GM13977 (cell line): ENCODE data around the gene PRAF2.
A peak's percentile ranks its signal among the peaks of the same experiment; 100 is the strongest.

Source experiments
- DNase-seq: peaks from one replicate; pipeline ENCODE4 v3.0.0; 2012; ENCODE audit warnings: low spot score
- CTCF ChIP-seq: IDR thresholded peaks from 2 replicates; pipeline ENCODE4 v1.5.1; 2012; ENCODE audit warnings: mild to moderate bottlenecking, control low read depth; ENCODE audit not compliant: insufficient read depth; ENCODE audit errors: extremely low read depth, missing control alignments
- in situ Hi-C: fragments of 300-500 bp; cut with MboI; formaldehyde crosslinking; loops from one replicate; pipeline ENCODE4 v1.12.0; 2022; ENCODE audit warnings: low sequenced_read_pairs, low pct_unique_long_range_greater_than_20kb, mixed read lengths, inconsistent platforms; ENCODE audit not compliant: unreplicated experiment

The PRAF2 gene

GRCh38 chrX:49101629-49101984 lies 27.8 kb upstream of the PRAF2 start:
- in situ Hi-C loops, result no loop called here
- TF ChIP-seq CTCF, result no peak

GRCh38 chrX:49100704-49101628 lies 27.2 kb upstream of the PRAF2 start:
- TF ChIP-seq CTCF, result no peak
- in situ Hi-C loops, result no loop called here
- DNase-seq, result peak; percentile 97

More at GRCh38 chrX:49101629-49101984, 27.8 kb upstream of the PRAF2 start:
- DNase-seq, result no peak

DNA sequence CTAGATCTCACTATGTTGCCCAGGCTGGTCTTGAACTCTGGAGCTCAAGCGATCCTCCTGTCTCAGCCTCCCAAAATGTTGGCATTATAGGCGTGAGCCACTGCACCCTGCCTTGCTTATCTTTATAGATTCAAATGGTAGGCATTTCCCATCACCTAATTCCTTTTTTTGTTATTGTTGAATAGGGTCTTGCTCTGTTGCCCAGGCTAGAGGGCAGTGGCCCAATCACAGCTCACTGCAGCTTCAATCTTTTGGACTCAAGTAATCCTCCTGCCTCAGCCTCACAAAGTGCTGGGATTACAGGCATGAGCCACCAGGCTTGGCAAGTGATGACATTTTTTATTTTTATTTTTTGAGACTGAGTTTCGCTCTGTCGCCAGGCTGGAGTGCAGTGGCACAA lies 22.6 kb upstream of the PRAF2 start:
- DNase-seq, result no peak
- in situ Hi-C loops, result no loop called here
- TF ChIP-seq CTCF, result no peak

- TF ChIP-seq CTCF, result no peak
- no peak for DNase-seq
- in situ Hi-C loops, result no loop called here
Observed at GRCh38 chrX:49089553-49089952, 15.8 kb upstream of the PRAF2 start.

DNA sequence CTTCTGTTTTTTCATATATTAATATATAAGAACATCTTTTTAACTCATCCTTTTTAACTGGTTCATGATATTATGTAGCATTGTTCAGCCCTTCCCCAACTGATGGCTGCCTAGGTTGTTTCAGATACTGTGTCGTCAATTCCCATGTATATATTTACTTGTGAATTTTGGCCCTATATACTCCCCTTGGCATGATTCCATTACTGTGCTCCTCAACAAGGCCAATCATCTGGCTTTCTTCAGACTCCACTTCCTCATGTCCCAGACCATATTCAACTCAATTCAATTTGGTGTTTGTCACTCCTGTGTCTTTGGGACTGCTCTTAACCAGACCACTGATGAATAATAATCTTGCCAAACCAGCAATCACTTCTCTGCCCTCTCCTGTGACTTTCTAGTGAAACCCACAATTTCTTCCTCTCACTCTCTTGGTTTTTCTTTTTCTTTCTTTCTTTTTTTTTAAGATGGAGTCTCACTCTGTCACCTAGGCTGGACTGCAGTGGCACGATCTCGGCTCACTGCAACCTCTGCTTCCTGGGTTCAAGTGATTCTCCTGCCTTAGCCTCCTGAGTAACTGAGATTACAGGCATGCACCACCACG lies 8.6 kb upstream of the PRAF2 start:
- in situ Hi-C loops, result no loop called here
- no peak for DNase-seq
- no peak for TF ChIP-seq CTCF

GRCh38 chrX:49079489-49080428 lies 6.0 kb upstream of the PRAF2 start, which contains the start of gene WDR45:
Gene WDR45 (minus strand): TSS chrX:49079887. CDS start chrX:49078095, 1,792 bp downstream.
- DNase-seq, result peak; percentile 78
- in situ Hi-C loops, result no loop called here
- no peak for TF ChIP-seq CTCF
